ENCODE data around the gene NF1.

DNA sequence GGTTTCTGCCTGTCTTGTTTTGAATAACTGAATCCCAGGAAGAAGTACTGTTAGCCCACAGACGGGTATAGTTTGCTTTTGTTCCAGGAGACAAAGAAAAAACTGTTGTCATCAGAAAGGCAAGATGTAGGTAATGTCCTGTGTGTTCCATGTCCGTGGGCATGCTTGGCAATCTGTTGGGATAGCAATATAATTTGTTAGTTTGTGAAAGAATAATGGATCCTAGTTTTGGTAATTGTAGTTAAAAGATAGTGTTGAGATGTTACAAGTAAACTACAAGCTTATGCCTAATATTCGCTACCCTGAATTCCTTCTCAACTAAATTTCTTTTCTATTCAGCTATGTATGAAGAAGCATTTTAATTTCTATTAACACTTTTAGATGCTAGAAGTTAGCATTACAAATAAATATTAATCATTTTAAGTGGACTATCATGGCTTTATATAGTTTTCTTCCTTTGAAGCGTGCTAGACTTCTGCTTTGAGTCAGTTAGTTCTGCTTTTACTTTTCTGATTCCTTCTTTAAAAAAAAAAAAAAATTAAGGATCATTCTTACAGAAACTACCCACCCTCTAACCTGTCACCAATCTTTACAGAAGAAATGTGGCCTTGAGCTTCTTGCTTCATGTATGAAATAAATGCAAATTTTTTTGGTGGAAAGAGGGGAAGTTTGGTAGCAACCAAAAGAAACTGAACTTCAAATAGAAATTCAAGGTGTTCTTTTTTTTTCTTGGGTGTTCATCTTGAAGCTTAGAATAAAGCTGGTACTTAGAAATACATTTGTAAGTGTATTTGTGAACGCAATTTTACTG, 224.3 kb downstream of the NF1 start:
- TF ChIP-seq CTCF (IDR thresholded peaks at IDR 0.05) = no peak
- no peak for TF ChIP-seq POLR2A (IDR thresholded peaks at IDR 0.05)
